Daoy (cell line): ENCODE results near the gene BROX. TPM values are rescaled to one million over a fixed set of nuclear protein-coding genes. Genes with fewer than 3 reads are reported as not detected.

Experiments used
- DNase-seq: peaks from one replicate; pipeline ENCODE4 v3.0.0-alpha.2; 2015; ENCODE audit warnings: low read depth
- total RNA-seq: library from RNA; depleted of rRNA; stranded (reverse); fragments of >200 nt; shearing (Covaris generic); gene quantifications from 2 replicates; pipeline ENCODE4 v1.2.3, GENCODE V29; 2014; rRNA removed

Gene BROX
- total RNA-seq, 1 experiment from 2014 or later: 59.6 TPM

DNA sequence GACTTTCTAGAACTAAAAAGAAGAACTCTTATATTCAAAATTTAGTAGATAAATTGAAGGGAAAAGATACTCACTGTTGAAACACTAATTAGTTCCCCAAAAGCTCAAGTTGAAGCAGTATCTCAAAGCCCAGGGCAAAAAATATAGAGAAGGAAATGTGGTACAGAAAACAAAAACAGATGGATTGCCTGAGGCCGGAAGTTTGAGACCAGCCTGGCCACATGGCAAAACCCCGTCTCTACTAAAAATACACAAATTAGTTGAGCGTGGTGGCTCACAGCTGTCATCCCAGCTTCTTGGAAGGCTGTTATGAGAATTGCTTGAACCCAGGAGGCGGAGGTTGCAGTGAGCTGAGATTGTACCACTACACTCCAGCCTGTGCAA is 60.6 kb downstream of the BROX start:
- DNase-seq: no peak

DNA sequence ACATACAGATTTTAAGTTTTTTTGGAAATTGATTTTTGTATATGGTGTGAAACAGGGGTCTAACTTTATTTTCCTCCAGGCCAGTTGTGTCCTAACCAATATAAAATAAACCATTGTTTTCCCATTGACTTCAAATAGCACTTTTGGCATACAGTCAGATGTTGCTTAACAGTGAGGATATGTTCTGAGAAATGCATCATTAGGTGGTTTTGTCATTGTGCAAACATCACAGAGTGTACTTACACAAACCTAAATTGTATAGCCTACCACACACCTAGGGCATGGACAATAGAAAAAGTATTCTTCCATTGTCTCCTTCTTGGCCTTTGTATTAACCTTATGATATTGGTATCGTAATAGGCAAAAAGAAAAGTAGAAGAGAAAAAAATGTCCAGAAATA is 65.1 kb downstream of the BROX start:
- no peak for DNase-seq

DNA sequence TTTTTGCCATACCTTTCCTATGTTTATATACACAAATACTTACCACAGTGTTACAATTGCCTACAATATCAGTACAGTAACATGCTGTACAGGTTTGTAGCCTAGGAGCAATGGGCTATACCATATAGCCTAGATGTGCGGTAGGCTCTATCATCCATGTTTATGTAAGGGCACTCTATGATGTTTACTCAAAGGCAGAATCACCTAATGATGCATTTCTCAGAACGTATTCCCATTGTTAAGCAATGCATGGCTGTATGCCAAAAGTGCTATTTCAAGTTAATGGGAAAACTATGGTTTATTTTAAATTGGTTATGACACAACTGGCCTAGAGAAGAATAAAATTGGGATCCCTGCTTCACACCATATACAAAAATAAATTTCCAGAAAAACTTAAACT is 65.6 kb downstream of the BROX start:
- no peak for DNase-seq

DNA sequence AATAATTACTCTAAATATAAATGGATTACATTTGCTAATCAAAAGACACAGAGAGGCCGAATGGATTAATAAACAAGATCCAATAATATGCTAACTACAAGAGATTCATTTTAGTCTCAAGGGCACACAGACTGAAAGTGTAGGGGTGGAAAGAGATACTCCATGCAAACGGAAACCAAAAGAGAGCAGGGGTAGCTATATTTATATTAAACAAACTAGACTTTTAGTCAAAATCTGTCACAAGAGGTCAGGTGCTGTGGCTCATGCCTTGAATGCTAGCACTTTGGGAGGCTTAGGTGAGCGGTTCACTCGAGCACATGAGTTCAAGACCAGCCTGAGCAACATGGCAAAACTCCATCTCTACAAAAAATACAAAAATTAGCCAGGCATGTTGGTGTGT is 68.9 kb downstream of the BROX start:
- DNase-seq: no peak

DNA sequence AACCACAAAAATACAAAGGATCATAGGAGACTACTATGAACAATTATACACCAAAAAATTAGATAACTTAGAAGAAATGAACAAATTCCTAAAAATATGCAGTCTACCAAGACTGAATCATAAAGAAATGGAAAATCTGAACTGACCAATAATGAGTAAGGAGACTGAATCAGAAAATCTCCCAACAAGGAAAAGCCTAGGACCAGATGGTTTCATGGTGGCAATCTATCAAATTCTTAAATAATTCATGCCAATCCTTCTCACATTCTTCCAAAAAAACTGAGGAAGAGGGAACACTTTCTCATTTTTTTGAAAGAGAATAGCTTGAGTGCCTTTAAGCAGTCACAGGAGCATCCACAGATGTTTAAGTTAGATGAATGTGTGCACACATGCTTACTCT is 70.7 kb downstream of the BROX start:
- DNase-seq: no peak

DNA sequence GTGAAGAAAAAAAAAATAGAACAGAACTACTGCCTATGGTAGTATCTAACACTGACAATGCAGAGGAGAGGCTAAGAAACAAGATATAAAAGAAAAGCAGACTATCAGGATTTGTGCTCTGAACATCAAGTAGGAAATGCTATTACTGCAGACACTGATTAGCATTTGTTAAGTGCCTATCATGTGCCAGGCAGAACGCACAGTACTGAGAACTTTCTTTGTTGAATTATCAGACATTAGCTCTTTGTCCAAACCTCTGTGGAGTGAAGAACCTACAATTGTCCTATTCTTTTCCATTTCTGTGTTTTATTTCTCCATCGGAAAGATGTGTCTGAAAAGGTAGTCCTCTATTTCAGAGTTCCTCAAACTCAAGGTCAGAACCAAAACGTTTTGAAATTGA is 72.0 kb downstream of the BROX start:
- no peak for DNase-seq

Other genes starting within 250 kb of the BROX start
- 3.8 and 9.0 TPM in 2 replicates for gene HHIPL2, start 164.5 kb upstream of the BROX start, total RNA-seq
- gene TAF1A, start 122.6 kb upstream of the BROX start, total RNA-seq: 36.3 and 51.9 TPM in 2 replicates
- 33.7 and 36.2 TPM in 2 replicates for gene MIA3, start 94.5 kb upstream of the BROX start, total RNA-seq
- 25.8 and 29.9 TPM in 2 replicates for gene AIDA, start 73 bp upstream of the BROX start, total RNA-seq
- gene FAM177B, start 24.6 kb downstream of the BROX start, total RNA-seq: not detected in 2 replicates
- 3.5 and 7.3 TPM in 2 replicates for gene DISP1, start 102.5 kb downstream of the BROX start, total RNA-seq